Endometrium (tissue), 2 donors: Measurements from ENCODE around the gene BHLHE23.

Experiments used
- FAIRE-seq: peaks from 2 replicates; lab custom pipeline; 2012; peaks lifted over from hg19 to GRCh38; lab: Jason Lieb, UNC
- donor health status: control.
- donor health status: control.

BHLHE23 gene

GRCh38 chr20:62971950-62972844 lies 34.6 kb downstream of the BHLHE23 start:
- FAIRE-seq: no peak

GRCh38 chr20:62971211-62971949 lies 35.4 kb downstream of the BHLHE23 start:
- FAIRE-seq: no peak

GRCh38 chr20:62970307-62971210 lies 36.2 kb downstream of the BHLHE23 start:
- no peak for FAIRE-seq

GRCh38 chr20:62969939-62970306 lies 36.8 kb downstream of the BHLHE23 start:
- FAIRE-seq: no peak

GRCh38 chr20:62969179-62969760 lies 37.5 kb downstream of the BHLHE23 start:
- FAIRE-seq: no peak

GRCh38 chr20:62968378-62969178 lies 38.2 kb downstream of the BHLHE23 start:
- no peak for FAIRE-seq

GRCh38 chr20:62967628-62968351 lies 39.0 kb downstream of the BHLHE23 start:
- no peak for FAIRE-seq

GRCh38 chr20:62967149-62967501 lies 39.6 kb downstream of the BHLHE23 start:
- FAIRE-seq: no peak

- no peak for FAIRE-seq
These were observed 40.3 kb downstream of the BHLHE23 start for GRCh38 chr20:62966212-62967148.

- FAIRE-seq: no peak
These were observed 41.4 kb downstream of the BHLHE23 start for GRCh38 chr20:62965363-62965771.

- no peak for FAIRE-seq
These were observed 42.1 kb downstream of the BHLHE23 start for GRCh38 chr20:62964700-62965099.

- no peak for FAIRE-seq
These were observed 43.0 kb downstream of the BHLHE23 start for GRCh38 chr20:62963614-62964397.

GRCh38 chr20:62962891-62963613 lies 43.7 kb downstream of the BHLHE23 start:
- no peak for FAIRE-seq

GRCh38 chr20:62962221-62962879 lies 44.4 kb downstream of the BHLHE23 start:
- no peak for FAIRE-seq

GRCh38 chr20:62961799-62962198 lies 45.0 kb downstream of the BHLHE23 start:
- no peak for FAIRE-seq

GRCh38 chr20:62961310-62961783 lies 45.4 kb downstream of the BHLHE23 start:
- no peak for FAIRE-seq
